Heart left ventricle (tissue), 16 donors: ENCODE measurements around the gene VWA2. TPM values are rescaled to one million over a fixed set of nuclear protein-coding genes. Genes with fewer than 3 reads are reported as not detected.

ENCODE experiments used
- ATAC-seq, 4 donors: fragments of 200-7000 bp; cut with Tn5 transposase; one replicate each; pipeline ENCODE4 v1.9.1; 2020 to 2022; ENCODE audit warnings: moderate library complexity in 4 of 4, mild to moderate bottlenecking in 3 of 4, moderate number of reproducible peaks in 1 of 4
- DNase-seq, 5 donors: peaks; one replicate each; pipeline ENCODE4 v3.0.0-alpha.2; 2020
- H3K27ac ChIP-seq, 12 donors: fragments of 200-600 bp; sonication (generic) in 4 of 12; one replicate each; pipeline versions ENCODE4 v1.5.0 to v1.8.0; 2016 to 2022; ENCODE audit warnings: mild to moderate bottlenecking in 2 of 12
- H3K27me3 ChIP-seq, 9 donors: fragments of 200-600 bp; sonication (generic) in 2 of 9; one replicate each; pipeline versions ENCODE4 v1.5.1 to v1.8.0; 2016 to 2022; ENCODE audit warnings: mild to moderate bottlenecking in 3 of 9
- H3K36me3 ChIP-seq, 9 donors: fragments of 200-600 bp; sonication (generic) in 2 of 9; one replicate each; pipeline versions ENCODE4 v1.5.0 to v1.8.0; 2018 to 2022; ENCODE audit warnings: mild to moderate bottlenecking in 2 of 9
- H3K4me1 ChIP-seq, 12 donors: fragments of 200-600 bp; sonication (generic) in 4 of 12; one replicate each; pipeline versions ENCODE4 v1.5.0 to v1.8.0; 2016 to 2022; ENCODE audit warnings: mild to moderate bottlenecking in 3 of 12
- H3K4me3 ChIP-seq, 12 donors: fragments of 200-600 bp; sonication (generic) in 4 of 12; one replicate each; pipeline versions ENCODE4 v1.5.0 to v1.8.0; 2017 to 2022; ENCODE audit warnings: mild to moderate bottlenecking in 9 of 12, moderate library complexity in 4 of 12
- H3K9me3 ChIP-seq, 12 donors: fragments of 200-600 bp; sonication (generic) in 4 of 12; one replicate each; pipeline versions ENCODE4 v1.5.0 to v1.8.0; 2016 to 2022; ENCODE audit warnings: mild to moderate bottlenecking in 1 of 12
- CTCF ChIP-seq, 12 donors: fragments of 200-600 bp; sonication (generic) in 4 of 12; IDR thresholded peaks; one replicate each; pipeline versions ENCODE4 v1.5.0 to v1.8.0; 2018 to 2022; ENCODE audit warnings: antibody characterized with exemption in 12 of 12, mild to moderate bottlenecking in 5 of 12
- POLR2A ChIP-seq, 2 donors: fragments of 450-650 bp; IDR thresholded peaks; one replicate each; pipeline ENCODE4 v1.6.1; 2017; ENCODE audit warnings: antibody characterized with exemption in 2 of 2, mild to moderate bottlenecking in 2 of 2, moderate library complexity in 2 of 2
- WGBS, 4 donors: extraction: QIAGEN DNeasy Blood & Tissue Kit in 2 of 4; methylation state at CpG; one replicate each; pipeline versions ENCODE4 v1.1.5 to v1.1.7; 2013 to 2018; 5-methylcytosine and 5-hydroxymethylcytosine counted together
- intact Hi-C, 10 donors: fragments of 100-400 bp; cut with DNase I; formaldehyde crosslinking; loops; one replicate each; pipeline versions ENCODE4 v1.11.1 to v1.14.2; 2022
- polyA plus RNA-seq, 2 donors: library from polyadenylated mRNA; stranded (reverse); fragments of 200-250 nt; gene quantifications; one replicate each; pipeline ENCODE4 v1.2.3, GENCODE V29; 2013
- total RNA-seq, 9 donors: library from RNA; depleted of rRNA in 2 of 9; stranded (reverse); fragments of >200 nt in 2 of 9; fragmentation: NEBNext Ultra II Directional in 3 of 9; extraction: Animal tissue kit (Norgen Biotek cat#: 25700) in 3 of 9; gene quantifications; one replicate each; pipeline versions ENCODE4 v1.1.0 to v1.2.4, GENCODE V29; 2016 to 2023
- donor health status: ischemic (EF 13 %, LVEDD 7.1; RV severe dilation, severe dysfunction).
- donor health status: healthy with polysubstance abuse.
- donor health status: DM: no; HTN: yes; CAD: no.
- donor health status: DM: no; HTN: no; CAD: no.
- donor health status: ischemic (EF 25% LVEDD 6.9; RV normal size, moderate dysfunction).
- donor health status: ischemic (EF 25% LVEDD 5.7; RV mildly dilated, moderate dysfunction).
- donor health status: healthy.
- donor health status: DM: yes; HTN: yes; CAD: no.
- donor health status: ischemic (EF 35%, LVEDD 5.7; RV mildly dilated, moderate dysfunction).
- donor health status: nonischemic (EF 11% LVEDD 7.7; RV severe dilation, severe dysfunction).
- donor health status: DM: yes; HTN: yes; CAD: no.
- donor health status: PGD.
- donor health status: ischemic (EF 29% LVEDD 5.4; RV normal size, mild dysfunction).
- donor health status: nonischemic (EF 23%, LVEDD 6.1; RV moderate dilation, normal function).

Gene VWA2
- total and polyA plus RNA-seq, 11 donors = 0.03 to 0.41 TPM; not detected in 9

GRCh38 chr10:114307731-114308130, 68.7 kb downstream of the VWA2 start:
- WGBS, 4 donors = 60 to 76% (median 71%) methylated on average over 8 to 10 of the region's 10 CpGs
- H3K4me1 ChIP-seq = peaks cover 0 to 40% (median 12%) of the 10 kb centered on the region in 12 donors
- intact Hi-C loops = loop anchor here in 9 of 10 donors (5.0 to 10.0 kb wide), 8 partner anchors 97 to 517 kb away; partner anchors contain the start of genes FHIP2A (in 3 of the 9) and AFAP1L2 (in 1 of the 9)
- TF ChIP-seq POLR2A (IDR thresholded peaks at IDR 0.05) = no peak
- no peak for TF ChIP-seq CTCF (IDR thresholded peaks at IDR 0.05)
- no peaks in the 10 kb centered on the region for H3K27me3 ChIP-seq
- no peaks in the 10 kb centered on the region for H3K9me3 ChIP-seq
- DNase-seq = no peak
- H3K36me3 ChIP-seq = peaks cover 0 to 5% (median 0%) of the 10 kb centered on the region in 9 donors
- ATAC-seq = no peak
- no peak overlapping the region for H3K4me3 ChIP-seq
- no peak overlapping the region for H3K27ac ChIP-seq

GRCh38 chr10:114308531-114309363, 69.7 kb downstream of the VWA2 start:
- no peak overlapping the region for H3K4me3 ChIP-seq
- 58 to 71% (median 62%) methylated on average over 9 of the region's 9 CpGs for WGBS, 4 donors
- intact Hi-C loops = loop anchor here in 9 of 10 donors (5.0 to 10.0 kb wide), 8 partner anchors 96 to 516 kb away; partner anchors contain the start of genes FHIP2A (in 3 of the 9) and AFAP1L2 (in 1 of the 9)
- H3K27me3 ChIP-seq = no peaks in the 10 kb centered on the region
- DNase-seq = no peak
- peaks cover 0 to 11% (median 0%) of the 10 kb centered on the region in 9 donors for H3K36me3 ChIP-seq
- H3K4me1 ChIP-seq = peaks cover 0 to 38% (median 12%) of the 10 kb centered on the region in 12 donors
- no peak for ATAC-seq
- TF ChIP-seq CTCF (IDR thresholded peaks at IDR 0.05) (no peak), POLR2A (IDR thresholded peaks at IDR 0.05) (no peak)
- no peak overlapping the region for H3K27ac ChIP-seq
- H3K9me3 ChIP-seq = no peaks in the 10 kb centered on the region

GRCh38 chr10:114309364-114309651, 70.3 kb downstream of the VWA2 start:
- TF ChIP-seq CTCF (IDR thresholded peaks at IDR 0.05) (no peak), POLR2A (IDR thresholded peaks at IDR 0.05) (no peak)
- H3K9me3 ChIP-seq = no peaks in the 10 kb centered on the region
- H3K36me3 ChIP-seq = peaks cover 0 to 15% (median 0%) of the 10 kb centered on the region in 9 donors
- 83 to 95% (median 88%) methylated on average over 3 of the region's 3 CpGs for WGBS, 4 donors
- intact Hi-C loops = loop anchor here in 9 of 10 donors (5.0 to 10.0 kb wide), 8 partner anchors 95 to 515 kb away; partner anchors contain the start of genes FHIP2A (in 3 of the 9) and AFAP1L2 (in 1 of the 9)
- H3K27me3 ChIP-seq = no peaks in the 10 kb centered on the region
- no peak overlapping the region for H3K27ac ChIP-seq
- peaks cover 0 to 32% (median 9%) of the 10 kb centered on the region in 12 donors for H3K4me1 ChIP-seq
- DNase-seq (no peak), ATAC-seq (no peak)
- no peak overlapping the region for H3K4me3 ChIP-seq

GRCh38 chr10:114310346-114310745, 71.3 kb downstream of the VWA2 start:
- no peak for DNase-seq
- no peak overlapping the region for H3K4me3 ChIP-seq
- no peak for ATAC-seq
- intact Hi-C loops = no loop called here
- peaks cover 0 to 27% (median 5%) of the 10 kb centered on the region in 12 donors for H3K4me1 ChIP-seq
- peaks cover 0 to 15% (median 0%) of the 10 kb centered on the region in 9 donors for H3K36me3 ChIP-seq
- H3K27me3 ChIP-seq = no peaks in the 10 kb centered on the region
- TF ChIP-seq CTCF (IDR thresholded peaks at IDR 0.05) = no peak
- TF ChIP-seq POLR2A (IDR thresholded peaks at IDR 0.05) = no peak
- 85 to 90% (median 87%) methylated on average over 7 to 10 of the region's 10 CpGs for WGBS, 4 donors
- no peak overlapping the region for H3K27ac ChIP-seq
- no peaks in the 10 kb centered on the region for H3K9me3 ChIP-seq
